Measurements from ENCODE around the gene PANK3. TPM values are rescaled to one million over a fixed set of nuclear protein-coding genes. Genes with fewer than 3 reads are reported as not detected.
"Not testable (repeated sequence)": the region's sequence is repeated elsewhere in the genome, so short reads cannot be mapped to it uniquely, and the experiment has no call there.

PANK3 gene
- total RNA-seq, 1 donor = 12.4 TPM

DNA sequence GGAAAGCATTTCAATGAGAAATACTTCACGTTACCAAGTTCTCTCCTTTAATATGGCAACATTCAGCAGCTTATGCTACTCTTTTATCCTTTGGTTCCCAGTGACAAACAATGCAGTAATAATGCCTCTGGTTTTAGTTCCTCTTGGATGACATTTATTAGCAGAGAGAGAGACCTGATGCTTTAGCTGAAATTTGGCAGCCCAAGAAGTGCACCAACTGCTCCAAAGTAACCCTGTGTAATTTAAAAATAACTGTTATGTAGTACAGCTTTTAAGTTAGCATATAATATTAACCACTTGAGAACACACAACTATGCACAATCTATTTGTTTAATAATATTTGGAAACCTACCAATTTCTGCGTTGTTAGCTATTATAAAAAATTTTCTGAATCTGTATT lies 21.8 kb downstream of the PANK3 start:
- DNase-seq (ENCODE audit: low read depth in 2 of 3, low spot score in 2 of 3) = no peak

DNA sequence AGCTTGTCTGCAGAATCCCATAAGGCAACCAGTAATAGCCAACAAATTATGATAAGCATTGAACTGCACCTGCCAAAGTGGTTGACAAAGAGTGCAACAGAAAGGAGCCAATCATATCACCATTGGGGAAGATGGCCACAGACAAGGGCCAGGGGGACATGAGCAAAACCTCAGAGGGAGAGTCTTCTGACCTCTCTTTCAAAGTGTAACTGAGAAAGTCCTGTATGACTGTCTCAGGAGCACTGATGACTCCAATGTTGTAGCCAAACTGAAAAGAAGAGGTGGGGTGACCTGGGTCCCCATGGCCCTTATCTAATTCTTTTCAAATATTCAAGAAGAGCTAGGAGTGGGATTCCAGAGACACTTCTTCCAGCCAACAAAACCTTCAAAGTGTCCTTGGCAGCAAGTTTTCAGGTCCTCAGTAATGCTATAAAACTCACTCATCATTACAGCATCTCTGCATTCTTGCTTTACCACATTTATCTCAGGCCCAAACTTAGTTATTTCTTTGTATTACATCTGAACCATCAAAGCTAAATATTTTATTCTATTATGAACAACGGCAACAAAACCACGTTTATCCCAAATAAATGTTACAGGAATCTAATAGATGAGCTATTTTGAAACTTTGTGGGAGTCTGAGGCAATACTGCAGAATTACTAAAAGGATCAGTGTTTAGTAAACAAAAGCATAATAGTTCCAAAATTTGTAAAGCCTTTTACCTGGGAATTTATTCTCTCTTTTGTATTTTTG lies 25.6 kb downstream of the PANK3 start:
- DNase-seq (ENCODE audit: low read depth in 2 of 3, low spot score in 2 of 3) = no peak

DNA sequence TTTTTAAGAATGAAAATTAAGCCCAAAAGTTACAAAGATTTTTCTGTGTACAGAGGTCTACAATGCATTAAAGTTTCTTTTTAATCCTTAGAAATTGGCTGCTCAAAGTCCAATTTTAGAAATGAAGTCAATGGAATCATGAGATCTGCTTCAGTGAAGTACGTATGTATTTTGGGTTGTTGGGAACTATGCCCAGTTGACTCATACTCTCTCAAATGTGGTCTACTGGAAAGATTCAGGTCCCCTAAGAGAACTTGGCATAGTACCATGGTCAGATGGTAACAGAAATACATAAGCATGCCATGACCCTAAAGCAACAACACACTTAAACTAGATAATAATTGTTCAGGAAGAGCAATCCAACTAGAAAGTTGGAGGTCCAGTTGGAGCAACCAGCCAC lies 27.0 kb downstream of the PANK3 start:
- DNase-seq (ENCODE audit: low read depth in 2 of 3, low spot score in 2 of 3) = no peak

DNA sequence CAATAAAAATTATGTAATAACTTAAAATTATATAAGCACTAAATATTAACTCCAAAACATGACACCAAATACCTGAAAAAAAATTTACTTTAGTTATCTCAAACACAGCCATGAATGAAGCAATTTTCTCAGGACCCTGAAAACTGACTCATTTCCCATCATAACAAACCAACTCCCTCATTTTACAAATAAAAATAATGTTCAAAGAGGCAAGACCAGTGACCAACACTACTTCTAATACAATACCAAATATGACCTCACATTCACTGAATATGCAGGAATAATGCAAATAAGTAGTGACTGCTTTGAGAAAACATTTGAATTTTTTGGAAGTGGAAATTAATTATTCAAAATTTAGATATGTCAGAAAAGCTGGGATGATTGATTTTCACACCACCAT lies 28.5 kb downstream of the PANK3 start:
- DNase-seq (ENCODE audit: low read depth in 2 of 3, low spot score in 2 of 3) = no peak

DNA sequence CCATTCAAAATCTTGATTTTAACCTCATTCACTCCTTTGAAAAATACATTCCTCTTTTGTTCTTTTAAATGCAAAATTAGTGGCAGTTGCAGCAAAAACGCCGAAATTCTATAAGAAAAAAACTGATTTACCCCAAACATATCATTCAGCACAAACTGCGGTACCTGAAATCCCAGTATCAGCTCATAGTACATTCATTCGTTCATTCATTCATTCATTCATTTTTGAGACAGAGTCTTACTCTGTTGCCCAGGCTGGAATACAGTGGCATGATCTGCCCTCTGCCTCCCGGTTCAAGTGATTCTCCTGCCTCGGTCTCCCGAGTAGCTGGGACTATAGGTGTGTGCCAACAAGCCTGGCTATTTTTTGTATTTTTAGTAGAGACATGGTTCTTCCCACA lies 29.6 kb downstream of the PANK3 start:
- no peak for DNase-seq (ENCODE audit: low read depth in 2 of 3, low spot score in 2 of 3)

- DNase-seq (ENCODE audit: low read depth in 2 of 3, low spot score in 2 of 3) = no peak
Observed at GRCh38 chr5:168537176-168537575, 42.0 kb downstream of the PANK3 start.

GRCh38 chr5:168534351-168534750 lies 44.8 kb downstream of the PANK3 start:
- DNase-seq (ENCODE audit: low read depth in 2 of 3, low spot score in 2 of 3) = not testable (repeated sequence)

DNA sequence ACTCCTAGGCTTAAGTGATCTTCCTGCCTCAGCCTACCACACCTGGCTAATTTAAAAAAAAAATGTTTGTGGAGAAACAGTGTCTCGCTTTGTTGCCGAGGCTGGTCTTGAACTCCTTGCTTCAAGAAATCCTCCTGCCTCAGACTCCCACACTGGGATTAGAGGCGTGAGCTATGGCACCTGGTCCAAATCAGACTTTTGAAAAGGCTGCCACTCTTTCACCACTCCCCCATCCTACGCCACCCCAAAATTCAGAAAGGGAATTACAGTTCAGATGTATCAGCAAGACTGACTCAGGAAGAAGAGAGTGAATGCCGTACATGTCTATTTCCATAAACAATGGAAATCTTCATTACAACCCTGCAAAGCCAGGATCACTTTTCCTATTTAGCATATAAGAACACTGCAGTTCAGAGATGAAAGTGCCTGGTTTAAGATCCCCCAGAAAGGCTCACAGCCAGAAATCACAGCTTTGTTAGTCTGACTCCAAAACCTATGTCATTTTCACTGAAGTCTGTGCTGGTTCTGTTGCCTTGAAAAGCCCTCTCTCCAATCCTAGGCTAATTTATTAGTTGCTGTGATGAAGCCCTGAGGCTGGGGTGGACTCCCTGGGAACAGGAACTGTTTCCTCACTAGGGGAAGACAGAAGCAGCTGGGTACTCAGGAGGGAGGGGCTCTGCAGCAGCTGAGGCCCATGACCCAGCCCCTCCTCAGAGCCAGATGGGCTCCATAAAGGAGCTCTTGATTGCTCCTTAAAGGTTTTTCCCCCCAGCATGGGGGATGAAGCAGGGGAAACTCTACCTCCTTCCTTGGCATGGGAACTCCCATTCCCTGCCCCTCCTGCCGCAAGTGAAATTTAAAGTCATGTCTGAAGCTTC lies 46.9 kb downstream of the PANK3 start:
- DNase-seq (ENCODE audit: low read depth in 2 of 3, low spot score in 2 of 3) = no peak

DNA sequence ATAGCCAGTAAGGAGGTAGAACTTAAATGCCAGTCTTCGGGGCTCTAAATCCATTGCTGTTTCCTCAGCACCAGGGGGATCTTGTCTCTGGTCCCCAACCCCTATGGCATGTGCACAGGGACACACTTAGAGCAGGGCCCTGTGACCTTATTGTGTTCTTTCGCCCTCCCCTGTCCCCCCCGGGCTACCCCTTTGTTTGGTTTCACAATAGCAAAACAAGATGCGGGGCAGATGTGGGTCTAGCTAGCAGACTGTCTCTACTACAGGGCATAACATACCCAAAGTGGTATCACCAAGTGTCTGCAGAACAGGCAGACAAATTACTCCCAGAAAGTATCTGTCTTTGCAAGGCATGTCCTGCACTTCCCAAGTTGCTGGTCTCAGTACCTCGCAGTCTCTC lies 48.0 kb downstream of the PANK3 start:
- DNase-seq (ENCODE audit: low read depth in 2 of 3, low spot score in 2 of 3) = no peak

- DNase-seq (ENCODE audit: low read depth in 2 of 3, low spot score in 2 of 3) = no peak
Observed at GRCh38 chr5:168530621-168531150, 48.5 kb downstream of the PANK3 start.

DNA sequence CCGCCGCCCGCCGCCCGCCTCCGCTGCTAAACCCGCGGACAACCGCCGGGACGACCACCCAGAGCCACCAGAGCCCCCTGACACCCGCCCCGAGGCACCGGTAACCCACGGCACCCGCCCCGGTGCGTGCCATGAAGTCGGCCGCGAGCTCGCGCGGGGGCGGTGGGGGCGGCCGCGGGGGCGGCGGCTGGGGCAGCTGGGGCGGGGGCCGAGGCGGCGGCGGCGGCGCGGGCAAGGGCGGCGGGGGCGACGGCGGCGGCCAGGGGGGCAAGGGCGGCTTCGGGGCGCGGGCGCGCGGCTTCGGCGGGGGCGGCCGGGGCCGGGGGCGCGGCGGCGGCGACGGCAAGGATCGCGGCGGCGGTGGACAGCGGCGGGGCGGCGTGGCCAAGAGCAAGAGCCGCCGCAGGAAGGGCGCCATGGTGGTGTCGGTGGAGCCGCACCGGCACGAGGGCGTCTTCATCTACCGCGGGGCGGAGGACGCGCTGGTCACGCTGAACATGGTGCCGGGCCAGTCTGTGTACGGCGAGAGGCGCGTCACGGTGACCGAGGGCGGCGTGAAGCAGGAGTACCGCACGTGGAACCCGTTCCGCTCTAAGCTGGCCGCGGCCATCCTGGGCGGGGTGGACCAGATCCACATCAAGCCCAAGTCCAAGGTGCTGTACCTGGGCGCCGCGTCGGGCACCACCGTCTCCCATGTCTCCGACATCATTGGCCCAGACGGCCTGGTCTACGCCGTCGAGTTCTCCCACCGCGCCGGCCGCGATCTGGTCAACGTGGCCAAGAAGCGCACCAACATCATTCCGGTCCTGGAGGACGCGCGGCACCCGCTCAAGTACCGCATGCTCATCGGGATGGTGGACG lies 49.6 kb downstream of the PANK3 start:
- no peak for DNase-seq (ENCODE audit: low read depth in 2 of 3, low spot score in 2 of 3)

DNA sequence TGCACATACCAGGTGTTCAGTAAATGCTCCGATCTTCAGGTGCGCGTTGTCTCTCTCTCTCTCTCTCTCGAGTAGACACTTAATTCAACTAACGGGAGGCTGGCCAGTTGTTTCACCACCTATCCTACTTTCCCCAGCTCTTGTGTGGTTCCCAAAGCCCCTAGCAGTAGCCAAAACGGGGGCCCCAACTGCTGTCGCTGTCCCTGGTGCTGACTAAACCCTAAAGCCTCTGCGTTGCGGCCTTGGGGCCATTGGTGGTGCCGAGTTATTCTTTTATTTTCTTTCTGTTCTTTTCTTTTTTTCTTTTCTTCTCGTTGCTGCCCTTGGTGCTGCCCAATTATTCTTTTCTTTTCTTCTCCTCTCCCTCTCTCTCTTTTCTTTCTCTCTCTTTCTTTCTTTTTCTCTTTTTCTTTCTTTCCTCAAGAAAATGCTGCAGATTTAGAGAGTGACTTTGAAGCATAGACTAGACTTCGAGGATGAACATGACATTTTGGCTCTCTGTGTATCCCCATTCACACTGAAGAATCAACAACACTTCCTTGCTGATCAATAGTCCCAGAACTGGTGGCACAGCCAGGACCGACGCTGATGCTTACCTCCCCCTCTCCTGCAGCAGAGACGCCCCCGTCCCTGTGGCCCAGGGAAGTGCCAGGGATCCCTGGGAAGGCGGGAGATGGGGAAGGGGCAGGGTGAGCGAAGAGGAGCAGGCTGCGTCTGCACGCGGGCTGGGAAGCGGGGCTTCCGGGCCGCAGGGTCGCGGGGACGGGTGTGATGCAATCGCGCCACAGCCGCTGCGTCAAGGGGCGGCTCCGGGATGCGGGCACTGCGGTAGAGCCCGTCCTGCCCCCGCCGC lies 50.4 kb downstream of the PANK3 start, which contains the start of gene FBLL1:
TSS of gene FBLL1 (plus strand) at position 785 of the 853 bp plus-strand sequence. CDS start 200 bp downstream, outside the sequence.
- peak in 2 of 3 donors; percentile 45 to 75 for DNase-seq (ENCODE audit: low read depth in 2 of 3, low spot score in 2 of 3)

DNA sequence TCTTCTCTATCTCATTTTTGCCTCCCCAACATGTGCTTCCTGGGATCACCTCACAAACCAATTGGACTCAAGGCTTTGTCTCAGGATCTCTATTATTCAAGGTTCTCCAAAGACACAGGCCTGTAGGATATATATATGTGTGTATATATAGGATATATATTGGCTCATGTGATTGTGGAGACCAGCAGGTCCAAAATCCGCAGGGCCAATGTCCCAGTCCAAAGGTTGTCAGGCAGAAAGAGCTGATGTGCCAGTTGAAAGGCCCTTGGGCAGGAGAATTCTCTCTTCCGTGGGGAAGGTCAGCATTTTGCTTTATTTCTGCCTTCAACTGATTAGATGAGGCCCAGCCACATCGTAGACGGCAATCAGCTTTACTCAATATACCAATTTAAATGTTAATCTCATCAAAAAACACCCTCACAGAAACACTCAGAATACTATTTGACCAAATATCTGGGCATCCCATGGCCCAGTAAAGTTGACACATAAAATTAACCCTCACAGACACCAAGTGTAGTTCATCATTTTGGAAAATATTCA lies 51.3 kb downstream of the PANK3 start:
- DNase-seq (ENCODE audit: low read depth in 2 of 3, low spot score in 2 of 3) = no peak

GRCh38 chr5:168525856-168526255 lies 53.3 kb downstream of the PANK3 start:
- DNase-seq (ENCODE audit: low read depth in 2 of 3, low spot score in 2 of 3) = no peak

DNA sequence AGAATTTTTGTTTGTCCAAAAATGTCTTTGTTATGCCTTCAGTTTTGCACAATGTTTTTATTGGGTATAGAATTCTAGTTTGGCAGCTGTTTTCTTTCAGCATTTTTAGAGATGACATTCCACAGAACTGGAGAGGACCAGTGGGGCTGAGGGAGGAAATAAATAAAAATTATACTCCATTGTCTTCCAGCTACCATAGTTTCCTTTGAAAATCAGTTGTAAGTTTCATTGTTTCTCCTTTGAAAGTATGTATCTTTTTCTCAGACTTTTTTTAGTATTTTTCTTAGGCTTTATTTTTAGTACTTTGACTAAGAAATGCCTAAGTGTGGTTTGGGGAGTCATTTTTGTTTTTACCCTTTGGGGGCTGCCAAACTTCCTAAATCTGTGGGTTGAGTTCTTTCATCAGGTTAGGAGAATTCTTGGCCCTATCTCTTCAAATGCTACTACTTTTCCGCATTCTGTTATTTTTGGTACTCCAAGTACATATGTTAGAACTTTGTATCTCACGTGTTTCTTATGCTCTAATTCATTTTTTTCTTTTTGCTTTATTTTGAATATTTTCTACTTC lies 65.2 kb downstream of the PANK3 start:
- peak in 1 of 3 donors; percentile 12 for DNase-seq (ENCODE audit: low read depth in 2 of 3, low spot score in 2 of 3)

GRCh38 chr5:168502563-168503237 lies 76.5 kb downstream of the PANK3 start:
- no peak for DNase-seq (ENCODE audit: low read depth in 2 of 3, low spot score in 2 of 3)

All from hematopoietic multipotent progenitor cell (in vitro differentiated cells).